Thyroid gland (tissue), 4 donors: ENCODE measurements around the gene THSD7B. TPM values are rescaled to one million over a fixed set of nuclear protein-coding genes. Genes with fewer than 3 reads are reported as not detected.

Source experiments
- DNase-seq, 2 donors: peaks; one replicate each; pipeline ENCODE4 v3.0.0-alpha.2; 2019
- H3K27ac ChIP-seq, 3 donors: fragments of 200-600 bp; sonication (generic); 1 replicate in 2 of 3; 2 replicates in 1 of 3; pipeline ENCODE4 v1.5.1; 2016 to 2019; ENCODE audit warnings: mild to moderate bottlenecking in 1 of 3, moderate library complexity in 1 of 3
- H3K27me3 ChIP-seq: fragments of 200-600 bp; sonication (generic); one replicate; pipeline ENCODE4 v1.5.1; 2019
- H3K36me3 ChIP-seq, 2 donors: fragments of 200-600 bp; sonication (generic); one replicate each; pipeline ENCODE4 v1.5.1; 2016 to 2019
- H3K4me1 ChIP-seq, 2 donors: fragments of 200-600 bp; sonication (generic); one replicate each; pipeline ENCODE4 v1.5.1; 2017 to 2019
- H3K4me3 ChIP-seq, 3 donors: fragments of 200-600 bp; sonication (generic); replicated peaks in 1 of 3; 1 replicate in 2 of 3; 2 replicates in 1 of 3; pipeline ENCODE4 v1.5.1; 2016; ENCODE audit warnings: mild to moderate bottlenecking in 1 of 3
- H3K9me3 ChIP-seq: fragments of 200-600 bp; sonication (generic); one replicate; pipeline ENCODE4 v1.5.1; 2017
- POLR2A ChIP-seq, 2 donors: fragments of 450-650 bp; IDR thresholded peaks; one replicate each; pipeline ENCODE4 v1.6.1; 2017; ENCODE audit warnings: antibody characterized with exemption in 2 of 2, mild to moderate bottlenecking in 2 of 2, moderate library complexity in 1 of 2
- WGBS, 2 donors: methylation state at CpG; one replicate each; pipeline ENCODE4 v1.1.5; 2017; 5-methylcytosine and 5-hydroxymethylcytosine counted together
- intact Hi-C: fragments of 100-400 bp; cut with DNase I; formaldehyde crosslinking; loops from one replicate; pipeline ENCODE4 v1.15.1; 2023
- total RNA-seq, 4 donors: library from RNA; depleted of rRNA; stranded (reverse); fragments of >200 nt; gene quantifications; one replicate each; pipeline ENCODE4 v1.2.3, GENCODE V29; 2016
- TF ChIP-seq, protein P1 (sequence below), 6 experiments: fragments of 200-600 bp in 3 of 6; fragments of 450-650 bp in 3 of 6; sonication (generic) in 3 of 6; IDR thresholded peaks; one replicate each; pipeline ENCODE4 v1.5.1; 2016 to 2019; ENCODE audit warnings: antibody characterized with exemption in 6 of 6, mild to moderate bottlenecking in 2 of 6, inconsistent platforms in 1 of 6, moderate library complexity in 1 of 6

THSD7B gene
- total RNA-seq, 4 donors from 2014 or later: 0.29 to 1.2 (median 0.92) TPM

DNA sequence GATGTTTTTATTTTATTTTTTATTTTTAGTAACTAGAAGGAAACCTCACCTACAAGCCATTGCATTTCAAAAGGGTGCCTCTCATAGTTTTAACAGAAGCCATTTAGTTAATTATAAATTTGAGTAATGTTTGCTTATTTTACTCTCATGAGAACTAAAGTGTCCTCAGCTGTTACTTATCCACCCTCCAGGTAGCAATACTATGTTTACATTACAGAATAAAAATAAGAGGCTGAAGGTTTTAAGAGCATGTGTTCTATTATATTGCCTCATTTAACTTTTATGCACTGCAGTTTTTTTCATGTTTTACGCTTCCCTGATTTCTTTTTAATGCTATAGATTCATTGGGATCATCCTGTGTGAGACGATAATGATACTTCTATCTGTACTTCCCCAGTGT is 235.5 kb downstream of the THSD7B start:
- Histone ChIP-seq H3K36me3 (no peaks in the 10 kb centered on the region), H3K27ac (no peak overlapping the region), H3K4me3 (no peak overlapping the region), H3K27me3 (no peaks in the 10 kb centered on the region), H3K4me1 (no peaks in the 10 kb centered on the region), H3K9me3 (no peaks in the 10 kb centered on the region)
- TF ChIP-seq, protein P1, sequence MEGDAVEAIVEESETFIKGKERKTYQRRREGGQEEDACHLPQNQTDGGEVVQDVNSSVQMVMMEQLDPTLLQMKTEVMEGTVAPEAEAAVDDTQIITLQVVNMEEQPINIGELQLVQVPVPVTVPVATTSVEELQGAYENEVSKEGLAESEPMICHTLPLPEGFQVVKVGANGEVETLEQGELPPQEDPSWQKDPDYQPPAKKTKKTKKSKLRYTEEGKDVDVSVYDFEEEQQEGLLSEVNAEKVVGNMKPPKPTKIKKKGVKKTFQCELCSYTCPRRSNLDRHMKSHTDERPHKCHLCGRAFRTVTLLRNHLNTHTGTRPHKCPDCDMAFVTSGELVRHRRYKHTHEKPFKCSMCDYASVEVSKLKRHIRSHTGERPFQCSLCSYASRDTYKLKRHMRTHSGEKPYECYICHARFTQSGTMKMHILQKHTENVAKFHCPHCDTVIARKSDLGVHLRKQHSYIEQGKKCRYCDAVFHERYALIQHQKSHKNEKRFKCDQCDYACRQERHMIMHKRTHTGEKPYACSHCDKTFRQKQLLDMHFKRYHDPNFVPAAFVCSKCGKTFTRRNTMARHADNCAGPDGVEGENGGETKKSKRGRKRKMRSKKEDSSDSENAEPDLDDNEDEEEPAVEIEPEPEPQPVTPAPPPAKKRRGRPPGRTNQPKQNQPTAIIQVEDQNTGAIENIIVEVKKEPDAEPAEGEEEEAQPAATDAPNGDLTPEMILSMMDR (IDR thresholded peaks at IDR 0.05): no peak
- no peak for TF ChIP-seq POLR2A (IDR thresholded peaks at IDR 0.05)
- 83 to 88% methylated on average over 2 of the region's 2 CpGs for WGBS, 2 donors
- intact Hi-C loops: no loop called here
- no peak for DNase-seq

DNA sequence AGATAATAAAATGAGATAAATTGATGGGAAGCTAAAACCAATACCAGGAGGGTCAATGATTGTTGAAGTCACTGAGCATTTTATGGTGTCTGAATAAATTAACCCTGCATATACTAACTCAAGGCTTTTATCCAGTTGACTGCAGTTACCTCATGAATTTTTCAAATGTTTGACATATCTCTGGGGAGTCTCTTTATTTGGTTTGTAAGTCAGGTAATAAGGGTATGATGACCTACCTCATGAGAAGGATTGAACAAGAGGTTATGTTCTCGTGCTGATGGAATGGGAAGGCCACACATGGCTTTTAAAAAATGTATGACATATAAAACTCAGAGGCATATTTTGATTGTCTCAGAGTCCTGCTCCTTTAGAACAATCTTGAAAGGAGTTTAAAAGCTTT is 237.6 kb downstream of the THSD7B start:
- Histone ChIP-seq H3K36me3 (no peaks in the 10 kb centered on the region), H3K4me3 (no peak overlapping the region), H3K9me3 (no peaks in the 10 kb centered on the region), H3K27me3 (no peaks in the 10 kb centered on the region), H3K4me1 (no peaks in the 10 kb centered on the region), H3K27ac (no peak overlapping the region)
- TF ChIP-seq, protein P1 (IDR thresholded peaks at IDR 0.05): no peak
- no peak for TF ChIP-seq POLR2A (IDR thresholded peaks at IDR 0.05)
- 73 to 78% methylated on average over 1 of the region's 1 CpG for whole genome bisulfite sequencing, 2 donors
- intact Hi-C loops: no loop called here
- no peak for DNase-seq

DNA sequence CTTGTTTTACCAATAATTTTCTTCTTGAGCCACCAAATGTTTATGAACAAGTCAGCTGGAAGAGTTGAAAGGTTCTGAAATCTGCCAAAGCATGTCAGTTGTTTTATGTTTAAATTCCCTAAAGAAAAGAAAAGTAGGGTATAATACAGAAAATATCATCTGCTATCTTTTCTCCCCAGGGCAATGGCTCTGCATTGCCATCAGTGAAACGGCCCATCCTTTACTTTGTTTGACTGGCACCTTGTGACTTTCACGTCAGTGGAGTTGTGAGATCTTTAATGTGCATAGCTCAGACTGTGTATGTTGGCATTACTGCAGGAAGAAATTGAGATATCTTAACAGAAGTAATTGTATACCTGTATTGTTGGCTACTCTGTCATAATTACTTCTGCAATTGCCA is 239.9 kb downstream of the THSD7B start:
- H3K4me3 ChIP-seq: no peak overlapping the region
- intact Hi-C loops: no loop called here
- H3K9me3 ChIP-seq: no peaks in the 10 kb centered on the region
- 83 to 86% methylated on average over 2 of the region's 2 CpGs for WGBS, 2 donors
- no peak overlapping the region for H3K27ac ChIP-seq
- H3K27me3 ChIP-seq: no peaks in the 10 kb centered on the region
- TF ChIP-seq, protein P1 (IDR thresholded peaks at IDR 0.05): no peak
- TF ChIP-seq POLR2A (IDR thresholded peaks at IDR 0.05): no peak
- H3K36me3 ChIP-seq: no peaks in the 10 kb centered on the region
- DNase-seq: no peak
- H3K4me1 ChIP-seq: no peaks in the 10 kb centered on the region

DNA sequence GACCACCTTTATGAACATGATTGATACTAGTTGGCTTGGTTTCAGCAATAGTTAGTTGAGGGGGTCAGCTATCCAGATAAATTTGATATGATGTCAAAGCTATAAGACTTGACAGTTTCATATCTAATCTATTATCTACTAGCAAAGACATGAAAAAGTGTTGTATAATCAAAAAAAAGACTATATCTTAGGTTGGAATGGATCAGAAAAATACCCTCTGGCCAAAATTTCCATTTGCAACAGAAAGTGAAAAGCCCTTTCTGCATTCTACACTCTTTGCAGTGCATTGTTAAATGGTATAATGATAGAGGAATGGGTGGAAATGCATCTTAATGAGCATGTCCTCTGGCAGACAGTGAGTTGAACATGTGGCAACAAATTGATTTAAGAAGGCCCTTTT is 242.6 kb downstream of the THSD7B start:
- no peaks in the 10 kb centered on the region for H3K9me3 ChIP-seq
- no peak overlapping the region for H3K27ac ChIP-seq
- H3K4me1 ChIP-seq: no peaks in the 10 kb centered on the region
- no peak overlapping the region for H3K4me3 ChIP-seq
- H3K36me3 ChIP-seq: no peaks in the 10 kb centered on the region
- intact Hi-C loops: no loop called here
- no peak for TF ChIP-seq POLR2A (IDR thresholded peaks at IDR 0.05)
- TF ChIP-seq, protein P1 (IDR thresholded peaks at IDR 0.05): no peak
- no peak for DNase-seq
- no peaks in the 10 kb centered on the region for H3K27me3 ChIP-seq

DNA sequence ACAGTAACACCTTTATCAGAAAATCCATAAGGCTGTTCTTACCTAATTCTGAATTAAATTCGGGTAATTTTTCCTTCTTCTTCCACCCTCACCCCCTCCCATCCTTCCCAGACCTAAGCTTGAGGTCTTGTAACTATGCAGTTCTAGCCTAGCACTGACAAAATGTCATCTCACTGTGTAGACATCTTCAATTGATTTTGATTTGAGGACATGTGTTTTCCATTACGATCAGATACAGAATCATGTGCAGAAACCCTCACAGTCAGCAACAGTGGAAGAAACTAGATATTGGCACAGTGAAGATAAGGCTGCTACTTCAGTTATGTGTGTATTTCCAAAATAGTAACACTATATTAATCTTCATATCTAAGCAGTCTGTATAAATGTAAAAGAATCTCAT is 244.6 kb downstream of the THSD7B start:
- Histone ChIP-seq H3K27ac (no peak overlapping the region), H3K4me3 (no peak overlapping the region), H3K27me3 (no peaks in the 10 kb centered on the region), H3K4me1 (no peaks in the 10 kb centered on the region), H3K9me3 (no peaks in the 10 kb centered on the region), H3K36me3 (no peaks in the 10 kb centered on the region)
- DNase-seq: no peak
- 79 to 81% methylated on average over 2 of the region's 2 CpGs for WGBS, 2 donors
- no peak for TF ChIP-seq POLR2A (IDR thresholded peaks at IDR 0.05)
- intact Hi-C loops: no loop called here
